Measurements from ENCODE around the gene XPNPEP1.

XPNPEP1 gene

GRCh38 chr10:109835257-109835656 is 88.1 kb downstream of the XPNPEP1 start:
- Histone ChIP-seq H3K27me3 (replicated peaks; ENCODE audit: control insufficient read depth, insufficient read depth, low read length) (no peaks in the 10 kb centered on the region; the same call in 1 of the 2 replicates), H3K4me3 (replicated peaks; ENCODE audit: low read depth, low read length) (no peak overlapping the region), H3K36me3 (ENCODE audit: control insufficient read depth, insufficient read depth, low read length) (no peaks in the 10 kb centered on the region)
- no peak for TF ChIP-seq CTCF (IDR thresholded peaks at IDR 0.05; ENCODE audit: insufficient read depth, low read length, poor library complexity, severe bottlenecking)
- DNase-seq (ENCODE audit: extremely low read depth, insufficient read length): no peak

- H3K36me3 ChIP-seq (ENCODE audit: control insufficient read depth, insufficient read depth, low read length): no peaks in the 10 kb centered on the region
- TF ChIP-seq CTCF (IDR thresholded peaks at IDR 0.05; ENCODE audit: insufficient read depth, low read length, poor library complexity, severe bottlenecking): no peak
- no peak overlapping the region for H3K4me3 ChIP-seq (replicated peaks; ENCODE audit: low read depth, low read length)
- DNase-seq (ENCODE audit: extremely low read depth, insufficient read length): no peak
- H3K27me3 ChIP-seq (replicated peaks; ENCODE audit: control insufficient read depth, insufficient read depth, low read length): no peaks in the 10 kb centered on the region
Observed at GRCh38 chr10:109831846-109832245, 91.5 kb downstream of the XPNPEP1 start.

- DNase-seq (ENCODE audit: extremely low read depth, insufficient read length): no peak
- no peak for TF ChIP-seq CTCF (IDR thresholded peaks at IDR 0.05; ENCODE audit: insufficient read depth, low read length, poor library complexity, severe bottlenecking)
- H3K4me3 ChIP-seq (replicated peaks; ENCODE audit: low read depth, low read length): no peak overlapping the region
- no peaks in the 10 kb centered on the region for H3K36me3 ChIP-seq (ENCODE audit: control insufficient read depth, insufficient read depth, low read length)
- no peaks in the 10 kb centered on the region; the same call in 1 of the 2 replicates for H3K27me3 ChIP-seq (replicated peaks; ENCODE audit: control insufficient read depth, insufficient read depth, low read length)
Observed at GRCh38 chr10:109824206-109824605, 99.1 kb downstream of the XPNPEP1 start.

- DNase-seq (ENCODE audit: extremely low read depth, insufficient read length): no peak
- no peak for TF ChIP-seq CTCF (IDR thresholded peaks at IDR 0.05; ENCODE audit: insufficient read depth, low read length, poor library complexity, severe bottlenecking)
- Histone ChIP-seq H3K36me3 (ENCODE audit: control insufficient read depth, insufficient read depth, low read length) (no peaks in the 10 kb centered on the region), H3K27me3 (replicated peaks; ENCODE audit: control insufficient read depth, insufficient read depth, low read length) (no peaks in the 10 kb centered on the region; the same call in 1 of the 2 replicates), H3K4me3 (replicated peaks; ENCODE audit: low read depth, low read length) (no peak overlapping the region)
Observed at GRCh38 chr10:109823196-109823595, 100.1 kb downstream of the XPNPEP1 start.

GRCh38 chr10:109821672-109822071 is 101.6 kb downstream of the XPNPEP1 start:
- no peak for TF ChIP-seq CTCF (IDR thresholded peaks at IDR 0.05; ENCODE audit: insufficient read depth, low read length, poor library complexity, severe bottlenecking)
- Histone ChIP-seq H3K27me3 (replicated peaks; ENCODE audit: control insufficient read depth, insufficient read depth, low read length) (no peaks in the 10 kb centered on the region; the same call in 1 of the 2 replicates), H3K4me3 (replicated peaks; ENCODE audit: low read depth, low read length) (no peak overlapping the region), H3K36me3 (ENCODE audit: control insufficient read depth, insufficient read depth, low read length) (no peaks in the 10 kb centered on the region)
- no peak for DNase-seq (ENCODE audit: extremely low read depth, insufficient read length)
